NCI-H1694 treated with DMSO at 0.1 percent for 48 hours (cell line): ENCODE results near the gene CLEC11A.
"Not testable (repeated sequence)": the region's sequence is repeated elsewhere in the genome, so short reads cannot be mapped to it uniquely, and the experiment has no call there.

ENCODE experiments used
- DNase-seq: peaks from one replicate; lab custom pipeline; 2025; lab: John Stamatoyannopoulos, UW

CLEC11A gene

DNA sequence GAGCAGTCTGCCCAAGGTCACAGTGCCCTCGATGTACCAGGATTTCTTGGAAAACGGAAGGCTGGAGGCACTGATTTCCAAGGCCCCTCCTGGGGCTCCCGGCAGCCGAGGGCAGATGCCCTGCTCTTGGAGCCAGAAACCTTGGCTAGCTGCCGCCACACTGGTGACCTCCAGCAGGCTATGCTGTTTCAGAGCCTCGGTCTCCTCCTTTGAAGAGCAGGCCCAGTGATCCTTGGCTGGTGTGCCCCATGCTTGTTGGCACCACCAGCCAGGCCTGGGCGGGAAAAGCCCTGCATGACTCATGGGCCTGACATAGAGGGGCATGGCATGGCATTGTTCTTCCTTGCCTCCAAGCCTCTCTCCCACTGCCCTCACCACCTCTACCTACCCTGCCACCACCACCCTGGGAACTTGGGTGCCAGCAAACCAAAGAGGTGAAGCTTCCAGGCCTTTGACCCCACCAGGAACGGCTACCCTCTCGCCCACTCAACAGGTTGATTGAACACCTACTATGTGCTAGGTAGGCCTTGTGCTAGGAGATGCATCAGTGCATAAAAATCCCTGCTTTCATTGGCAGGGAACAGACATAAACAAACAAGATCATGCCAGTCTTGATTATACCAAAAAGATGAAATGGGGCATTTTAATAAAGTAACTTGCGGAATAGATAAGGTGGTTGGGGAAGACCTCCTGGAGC is 1.6 kb upstream of the CLEC11A start:
- DNase-seq, result no peak

DNA sequence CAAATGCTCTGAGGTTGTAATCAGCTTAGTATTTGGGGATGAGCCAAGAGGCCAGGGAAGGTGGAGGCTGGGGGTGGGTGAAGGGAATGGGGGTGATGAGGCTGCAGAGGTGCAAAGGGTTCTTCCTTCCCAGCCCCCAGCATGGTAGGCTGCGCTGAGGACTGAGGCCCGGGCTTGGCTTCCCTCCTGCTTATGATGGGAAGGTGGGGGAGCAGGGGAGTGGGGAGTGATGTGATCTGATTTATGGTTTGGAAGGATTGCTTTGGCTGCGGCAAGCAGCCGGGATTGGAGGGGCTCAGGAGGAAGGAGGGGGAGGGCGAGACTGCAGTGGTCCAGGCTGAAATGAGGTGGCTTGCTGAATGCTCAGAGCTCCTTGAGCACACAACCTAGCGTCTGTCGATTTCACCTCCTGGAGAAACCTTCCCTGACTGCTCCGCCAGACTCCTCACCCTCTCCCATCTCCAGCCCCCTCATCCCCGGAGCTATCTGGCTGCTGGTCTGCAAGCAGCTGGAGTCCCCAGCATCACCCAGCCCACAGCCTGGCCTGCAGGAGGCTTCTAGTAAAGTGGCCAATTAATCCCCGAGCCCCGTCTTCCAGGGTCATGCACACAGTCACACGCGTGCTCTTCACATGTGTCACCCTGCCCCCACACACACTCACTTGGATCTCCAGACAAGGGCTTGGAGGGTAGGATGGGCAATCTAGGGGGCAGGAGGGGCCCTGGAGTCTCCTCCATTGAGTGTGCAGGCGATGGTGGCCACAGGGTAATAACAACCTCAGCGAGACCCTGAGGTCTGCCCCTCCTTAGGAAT is 757 bp upstream of the CLEC11A start:
- no peak for DNase-seq

DNA sequence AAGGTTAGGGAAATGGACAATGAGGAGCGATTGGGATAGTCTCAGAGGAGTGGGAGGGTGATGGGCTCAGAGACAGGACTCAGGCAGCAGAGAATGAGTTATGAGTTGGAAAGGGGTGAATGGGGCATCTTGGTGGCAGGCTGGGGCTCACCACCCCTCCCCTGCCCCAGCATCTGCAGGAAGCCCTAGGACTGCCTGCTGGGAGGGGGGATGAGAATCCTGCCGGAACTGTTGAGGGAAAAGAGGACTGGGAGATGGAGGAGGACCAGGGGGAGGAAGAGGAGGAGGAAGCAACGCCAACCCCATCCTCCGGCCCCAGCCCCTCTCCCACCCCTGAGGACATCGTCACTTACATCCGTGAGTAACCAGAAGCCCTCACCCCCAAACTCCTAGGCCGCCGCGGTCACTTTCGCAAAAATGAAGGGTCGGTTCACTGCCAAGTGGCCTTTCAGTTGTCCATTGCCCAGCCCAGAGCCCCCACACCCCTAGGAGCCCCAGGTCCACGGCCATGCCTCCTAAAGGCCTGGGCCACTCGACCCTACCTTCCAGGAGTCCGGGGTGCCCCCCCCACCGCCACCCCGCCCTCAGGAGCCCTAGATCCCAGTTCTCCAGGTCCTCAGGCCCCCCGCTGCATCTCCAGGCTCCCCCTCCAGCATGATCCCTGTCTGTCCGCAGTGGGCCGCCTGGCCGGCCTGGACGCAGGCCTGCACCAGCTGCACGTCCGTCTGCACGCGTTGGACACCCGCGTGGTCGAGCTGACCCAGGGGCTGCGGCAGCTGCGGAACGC is 764 bp downstream of the CLEC11A start:
- DNase-seq, result no peak

DNA sequence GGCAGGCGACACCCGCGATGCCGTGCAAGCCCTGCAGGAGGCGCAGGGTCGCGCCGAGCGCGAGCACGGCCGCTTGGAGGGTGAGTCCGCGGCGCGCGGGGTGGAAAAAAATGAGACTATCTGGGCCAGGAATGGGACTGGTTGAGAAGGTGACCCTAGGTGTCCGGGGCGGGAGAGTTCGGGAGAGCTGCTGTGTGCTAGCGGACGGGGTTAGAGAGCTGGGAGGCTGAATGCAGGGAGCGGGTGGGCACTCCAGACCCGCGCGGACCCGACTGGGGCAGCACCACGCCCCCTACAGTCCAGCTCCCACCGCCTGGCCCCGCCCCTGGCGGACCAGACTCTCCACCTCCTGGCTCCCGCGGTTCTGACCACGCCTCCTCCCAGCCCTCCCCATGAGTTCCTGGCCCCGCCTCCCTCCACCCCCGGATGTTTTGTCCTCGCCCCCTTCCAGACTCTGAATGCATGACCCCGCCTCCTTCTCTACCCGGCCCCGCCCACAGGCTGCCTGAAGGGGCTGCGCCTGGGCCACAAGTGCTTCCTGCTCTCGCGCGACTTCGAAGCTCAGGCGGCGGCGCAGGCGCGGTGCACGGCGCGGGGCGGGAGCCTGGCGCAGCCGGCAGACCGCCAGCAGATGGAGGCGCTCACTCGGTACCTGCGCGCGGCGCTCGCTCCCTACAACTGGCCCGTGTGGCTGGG is 1.5 kb downstream of the CLEC11A start:
- peak; percentile 92 for DNase-seq

DNA sequence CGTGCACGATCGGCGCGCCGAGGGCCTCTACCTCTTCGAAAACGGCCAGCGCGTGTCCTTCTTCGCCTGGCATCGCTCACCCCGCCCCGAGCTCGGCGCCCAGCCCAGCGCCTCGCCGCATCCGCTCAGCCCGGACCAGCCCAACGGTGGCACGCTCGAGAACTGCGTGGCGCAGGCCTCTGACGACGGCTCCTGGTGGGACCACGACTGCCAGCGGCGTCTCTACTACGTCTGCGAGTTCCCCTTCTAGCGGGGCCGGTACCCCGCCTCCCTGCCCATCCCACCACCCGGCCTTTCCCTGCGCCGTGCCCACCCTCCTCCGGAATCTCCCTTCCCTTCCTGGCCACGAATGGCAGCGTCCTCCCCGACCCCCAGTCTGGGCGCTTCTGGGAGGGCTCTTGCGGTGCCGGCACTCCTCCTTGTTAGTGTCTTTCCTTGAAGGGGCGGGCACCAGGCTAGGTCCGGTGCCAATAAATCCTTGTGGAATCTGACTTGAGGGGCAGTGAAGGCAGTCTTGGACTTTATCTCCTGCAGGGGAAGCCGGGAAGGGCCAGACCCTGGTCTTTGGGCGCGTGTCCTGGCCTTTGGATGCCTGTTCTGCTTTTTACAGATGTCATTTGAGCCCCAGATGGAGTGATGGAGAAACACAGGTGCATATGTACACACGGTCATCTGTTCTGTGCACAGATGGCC is 2.2 kb downstream of the CLEC11A start:
- no peak for DNase-seq

DNA sequence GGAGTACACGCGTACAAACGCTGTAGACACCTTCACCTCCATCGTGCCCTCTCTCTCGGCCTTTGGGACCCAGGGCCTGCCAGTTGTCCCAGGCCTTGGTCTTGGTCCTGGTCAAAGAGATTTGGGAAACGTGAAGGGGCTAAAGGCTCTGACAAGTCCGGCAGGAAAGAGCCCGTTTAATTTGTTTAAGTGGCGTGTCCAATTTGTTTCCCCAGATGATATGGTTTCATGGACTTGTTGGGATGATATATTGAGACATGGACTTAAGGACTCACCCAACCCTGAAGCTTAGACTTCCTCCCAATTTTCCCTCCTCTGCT is 2.7 kb downstream of the CLEC11A start:
- no peak for DNase-seq

DNA sequence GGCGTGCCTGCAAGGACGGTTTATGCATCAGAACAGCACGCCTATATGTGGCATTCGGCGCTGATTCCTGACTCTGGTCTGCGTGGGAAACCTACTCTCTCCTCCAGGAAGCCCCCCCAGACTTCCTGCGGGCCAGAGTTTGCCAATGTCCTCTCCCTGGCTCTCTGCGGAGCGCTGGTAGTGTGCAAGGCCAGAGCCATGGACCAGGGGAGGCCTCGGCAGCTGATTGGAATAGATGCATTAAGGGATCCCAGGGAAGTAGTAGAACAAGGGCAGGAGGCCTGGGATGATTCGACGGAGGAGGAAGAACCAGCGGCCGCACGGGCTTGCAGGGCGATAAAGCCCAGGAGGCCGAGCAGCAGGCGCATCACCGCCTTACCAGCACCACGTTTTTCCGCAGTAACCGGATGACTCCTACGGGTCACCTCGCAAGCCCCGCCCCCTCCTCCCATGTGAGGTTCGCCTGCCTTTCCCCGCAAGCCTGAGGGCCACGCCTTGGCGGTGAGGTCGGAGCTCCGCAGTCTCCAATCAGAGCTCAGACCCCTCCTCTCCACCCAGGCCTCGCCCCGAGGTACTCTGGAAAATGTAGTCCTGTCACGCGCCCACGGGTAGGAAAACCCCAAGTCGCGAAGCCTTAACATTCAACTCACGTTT is 5.0 kb downstream of the CLEC11A start:
- no peak for DNase-seq

DNA sequence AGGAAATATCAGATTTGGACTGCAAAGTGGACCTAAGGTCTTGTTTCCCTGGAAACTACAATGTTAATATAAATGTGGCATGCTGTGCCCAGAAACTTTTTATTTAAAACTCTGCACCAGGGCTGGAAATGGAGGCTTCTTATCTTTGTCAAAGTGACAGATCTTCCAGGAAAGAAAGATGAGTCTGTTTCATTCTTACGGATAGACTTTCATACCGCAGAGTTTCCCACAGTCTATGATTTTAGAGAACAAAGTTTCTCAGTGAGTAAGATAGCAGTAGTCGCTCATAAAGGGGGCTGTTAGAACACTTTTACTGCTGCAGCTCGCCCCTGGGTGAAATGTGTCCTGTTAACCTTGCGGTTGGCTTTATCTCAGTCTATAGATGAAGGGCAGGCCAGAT is 6.7 kb downstream of the CLEC11A start:
- DNase-seq, result no peak

DNA sequence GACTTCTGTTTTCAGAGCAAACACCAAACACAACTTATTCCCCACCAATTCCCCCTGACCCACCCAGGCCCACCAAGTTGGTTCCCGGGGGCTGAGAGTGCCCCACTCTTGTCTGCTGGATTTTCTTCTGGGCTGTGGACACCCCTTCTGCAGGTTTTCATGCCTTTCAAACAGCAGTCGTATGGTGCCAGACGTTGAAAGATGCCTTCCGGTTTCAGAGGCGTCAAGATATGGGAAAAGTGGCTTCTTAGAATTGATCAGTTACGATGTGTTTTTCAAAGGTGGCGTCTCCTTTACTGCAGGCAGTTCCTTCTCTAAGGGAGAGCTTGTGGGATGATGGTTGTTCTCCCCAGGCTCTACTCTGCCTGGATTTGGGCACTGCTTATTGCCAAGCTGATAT is 12.7 kb downstream of the CLEC11A start:
- no peak for DNase-seq

DNA sequence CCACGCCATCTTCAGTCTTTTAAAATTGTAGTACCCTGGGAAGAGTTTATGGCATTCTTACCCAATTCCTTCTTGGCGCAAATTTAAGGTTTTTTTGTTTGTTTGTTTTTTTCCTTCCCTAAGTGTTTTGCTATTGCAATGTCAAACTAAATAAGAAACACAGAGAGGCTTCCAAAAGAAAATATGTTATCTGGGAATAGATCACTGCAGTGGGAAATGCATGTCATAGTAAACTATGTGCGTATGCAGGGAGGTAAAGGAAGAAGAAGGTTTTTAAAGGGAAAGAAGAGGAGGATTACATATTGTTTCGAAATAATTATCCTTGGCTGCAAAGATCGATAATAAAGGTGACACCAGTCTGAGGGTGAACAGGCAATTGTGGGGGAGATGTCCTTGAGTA is 13.2 kb downstream of the CLEC11A start:
- no peak for DNase-seq

DNA sequence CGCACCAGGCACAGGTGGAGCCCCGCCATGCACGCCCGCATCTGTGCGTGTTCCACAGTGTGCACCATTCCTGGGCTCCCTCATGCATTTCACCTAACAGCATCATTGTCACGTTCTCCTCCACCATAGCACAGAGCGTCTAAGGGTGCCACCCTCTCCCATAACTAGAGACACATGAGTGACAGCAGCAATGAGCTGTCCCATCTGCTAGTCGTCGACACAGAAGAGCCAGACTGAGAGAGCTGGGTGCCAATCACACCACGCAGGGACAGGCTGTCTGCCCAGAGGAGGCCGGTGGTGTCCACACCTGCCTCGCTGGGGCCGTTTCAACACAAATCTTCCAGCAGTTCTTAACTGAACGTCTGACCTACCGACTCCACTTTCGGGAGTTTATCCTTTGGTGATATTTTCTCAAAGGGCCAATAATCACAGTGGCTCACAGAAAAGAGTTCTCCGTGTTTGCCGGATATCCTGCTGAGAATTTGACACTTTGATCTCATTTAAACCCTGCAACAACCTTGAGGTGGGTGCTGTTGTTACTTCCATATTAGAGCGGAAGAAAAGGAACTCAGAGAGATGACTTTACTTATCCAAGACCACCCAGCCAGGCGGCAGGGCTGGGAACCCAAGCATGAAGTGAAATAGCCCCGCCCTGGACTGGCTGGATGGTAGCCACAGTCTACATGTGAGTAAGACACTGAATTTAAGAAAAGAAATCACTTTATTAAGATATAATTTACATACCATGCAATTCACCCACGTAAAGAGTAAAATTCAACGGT is 16.2 kb downstream of the CLEC11A start:
- DNase-seq, result no peak

DNA sequence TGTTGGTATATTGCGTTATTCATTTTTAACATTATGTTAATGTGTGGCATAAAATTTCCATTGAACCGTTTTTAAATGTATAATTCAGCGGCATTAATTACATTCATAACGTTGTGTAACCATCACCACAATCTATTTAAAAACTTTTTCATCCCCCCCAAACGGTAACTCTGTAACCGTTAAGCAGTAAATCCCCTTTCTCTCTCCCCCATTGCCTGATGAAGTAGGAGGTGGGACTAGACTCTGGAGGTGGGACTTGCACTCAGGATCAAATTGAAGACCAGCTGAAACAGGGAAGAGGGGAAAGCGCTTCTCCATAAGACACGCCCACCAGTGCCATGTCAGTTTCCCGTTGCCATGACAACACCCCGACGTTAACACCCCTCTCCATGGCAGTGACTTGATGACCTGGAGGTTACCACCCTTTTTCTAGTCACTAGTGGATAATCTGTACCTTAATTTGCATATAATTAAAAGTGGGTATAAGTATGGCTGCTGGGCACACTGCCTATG is 16.8 kb downstream of the CLEC11A start:
- DNase-seq, result no peak

DNA sequence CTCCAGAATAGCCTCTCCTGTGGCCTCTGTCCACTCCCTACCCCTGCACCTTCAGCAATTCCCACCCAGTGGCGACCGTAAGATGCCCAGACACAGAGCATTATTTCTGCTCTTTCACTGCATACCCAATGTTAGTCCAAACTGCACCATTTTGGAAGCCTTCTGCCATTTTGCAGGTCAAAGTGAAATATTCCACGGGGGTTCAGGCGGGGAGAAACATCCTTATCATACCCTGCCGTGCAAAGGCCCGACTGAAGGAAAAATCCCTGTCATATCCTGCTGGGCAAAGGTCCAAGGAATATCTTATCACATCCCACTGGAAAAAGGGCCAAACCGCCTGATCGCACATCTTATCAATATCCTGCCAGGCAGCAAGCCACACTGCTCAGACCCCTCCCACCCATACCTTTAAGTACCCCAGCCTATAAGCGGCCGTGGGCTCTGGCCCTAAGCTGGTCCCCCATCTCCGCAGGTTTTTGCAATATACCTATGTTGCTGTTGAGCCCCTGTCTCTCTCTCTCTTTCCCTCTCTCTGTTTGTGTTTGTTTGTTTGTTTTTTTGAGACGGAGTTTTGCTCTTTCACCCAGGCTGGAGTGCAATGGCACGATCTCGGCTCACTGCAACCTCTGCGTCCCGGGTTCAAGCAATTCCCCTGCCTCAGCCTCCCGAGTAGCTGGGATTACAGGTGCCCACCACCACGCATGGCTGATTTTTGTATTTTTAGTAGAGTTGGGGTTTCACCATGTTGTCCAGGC is 18.2 kb downstream of the CLEC11A start:
- no peak for DNase-seq

DNA sequence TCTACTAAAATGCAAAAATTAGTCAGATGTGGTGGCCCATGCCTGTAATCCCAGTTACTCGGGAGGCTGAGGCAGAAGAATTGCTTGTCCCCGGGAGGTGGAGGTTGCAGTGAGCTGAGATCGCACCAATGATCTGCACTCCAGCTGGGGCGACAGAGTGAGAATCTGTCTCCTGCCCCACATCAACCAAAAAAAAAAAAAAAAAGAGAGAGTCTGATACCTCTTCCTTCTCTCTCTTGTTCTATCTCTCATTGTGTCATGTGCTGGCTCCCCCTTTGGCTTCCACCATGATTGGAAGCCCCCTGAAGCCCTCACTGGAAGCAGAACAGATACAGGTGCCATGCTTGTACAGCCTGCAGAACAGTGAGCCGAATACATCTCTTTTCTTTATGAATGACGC is 20.4 kb downstream of the CLEC11A start:
- no peak for DNase-seq

DNA sequence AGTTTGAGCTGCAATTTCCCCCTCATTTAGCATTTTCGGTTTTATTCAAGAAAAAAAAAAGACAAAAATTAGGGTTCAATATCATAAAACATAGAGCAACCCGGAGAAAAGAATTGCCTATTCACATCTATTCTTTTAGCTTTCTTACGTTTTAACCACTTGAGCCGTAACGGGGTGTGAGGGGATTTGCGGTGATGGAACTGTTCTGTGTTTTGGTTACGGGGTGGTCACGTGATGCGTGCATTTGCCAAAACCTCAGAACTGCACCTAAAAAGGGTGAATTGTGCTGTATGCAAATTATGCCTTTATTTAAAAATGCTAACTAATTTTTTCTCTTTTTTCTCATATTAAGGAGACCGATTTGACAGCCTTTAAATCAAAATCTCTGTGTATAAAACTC is 22.1 kb downstream of the CLEC11A start:
- no peak for DNase-seq

DNA sequence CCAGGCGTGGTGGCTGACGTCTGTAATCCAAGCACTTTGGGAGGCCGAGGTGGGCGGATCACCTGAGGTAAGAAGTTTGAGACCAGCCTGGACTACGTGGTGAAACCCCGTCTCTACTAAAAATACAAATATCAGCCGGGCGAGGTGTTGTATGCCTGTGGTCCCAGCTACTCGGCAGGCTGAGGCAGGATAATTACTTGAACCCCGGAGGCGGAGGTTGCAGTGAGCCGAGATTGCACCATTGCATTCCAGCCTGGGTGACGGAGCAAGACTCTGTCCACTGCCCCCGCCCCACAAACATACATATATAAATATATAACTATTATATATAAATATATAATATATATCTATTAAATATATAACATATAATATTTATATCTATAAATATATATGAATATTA is 24.0 kb downstream of the CLEC11A start:
- not testable (repeated sequence) for DNase-seq

DNA sequence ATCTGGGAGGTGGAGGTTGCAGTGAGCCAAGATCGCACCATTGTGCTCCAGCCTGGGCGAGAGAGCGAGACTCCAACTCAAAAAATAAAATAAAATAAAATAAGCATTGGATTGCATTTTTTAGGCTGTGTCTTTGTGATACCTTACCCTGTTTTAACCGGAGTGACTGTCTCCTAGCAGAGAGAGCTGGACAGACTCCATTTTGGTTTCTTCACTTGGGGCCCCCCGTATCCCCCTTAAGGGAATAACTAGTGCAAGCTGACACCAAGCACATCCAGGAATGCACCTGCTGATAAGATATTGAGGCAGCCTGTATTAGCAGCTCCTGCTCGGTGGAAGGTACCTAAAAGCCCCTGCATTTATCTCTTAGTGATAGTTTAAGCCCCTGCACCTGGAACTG is 26.3 kb downstream of the CLEC11A start:
- no peak for DNase-seq

DNA sequence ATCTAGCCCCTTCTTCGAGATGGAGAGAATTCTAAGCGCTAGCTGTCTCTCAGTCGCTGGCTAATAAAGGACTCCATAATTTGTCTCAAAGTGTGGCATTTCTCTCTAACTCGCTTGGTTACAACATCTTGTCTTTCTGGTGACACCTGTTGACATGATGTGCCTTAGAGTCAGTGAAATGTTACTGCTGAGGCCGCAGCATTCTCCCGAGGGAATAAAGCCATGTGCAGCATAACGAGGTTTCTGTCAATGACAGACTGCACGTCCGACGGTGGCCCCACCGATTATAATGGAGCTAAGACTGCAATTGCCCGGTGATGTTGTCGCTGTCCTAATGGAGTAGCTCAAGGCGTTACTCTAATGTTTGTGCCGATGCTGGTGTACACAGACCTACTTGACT is 26.8 kb downstream of the CLEC11A start:
- DNase-seq, result no peak

DNA sequence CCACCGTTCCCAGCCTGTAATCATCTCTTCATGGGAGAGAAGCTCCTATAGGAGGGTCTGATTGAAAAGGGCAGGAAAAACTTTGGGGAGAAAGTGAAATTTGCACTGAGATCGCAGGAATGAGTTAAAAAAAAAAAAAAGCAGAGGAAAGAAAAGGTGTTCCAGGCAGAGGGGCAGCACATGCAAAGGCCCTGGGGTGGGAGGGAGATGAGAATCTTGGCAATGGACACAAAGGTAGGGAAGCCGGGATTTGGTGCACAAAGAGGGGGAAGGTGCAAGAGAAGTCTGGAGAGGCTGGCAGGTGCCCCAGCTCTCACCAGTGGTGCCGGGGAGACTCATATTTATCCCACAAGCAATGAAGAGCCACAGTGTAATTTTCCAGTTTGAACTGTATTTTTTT is 30.7 kb downstream of the CLEC11A start:
- no peak for DNase-seq

DNA sequence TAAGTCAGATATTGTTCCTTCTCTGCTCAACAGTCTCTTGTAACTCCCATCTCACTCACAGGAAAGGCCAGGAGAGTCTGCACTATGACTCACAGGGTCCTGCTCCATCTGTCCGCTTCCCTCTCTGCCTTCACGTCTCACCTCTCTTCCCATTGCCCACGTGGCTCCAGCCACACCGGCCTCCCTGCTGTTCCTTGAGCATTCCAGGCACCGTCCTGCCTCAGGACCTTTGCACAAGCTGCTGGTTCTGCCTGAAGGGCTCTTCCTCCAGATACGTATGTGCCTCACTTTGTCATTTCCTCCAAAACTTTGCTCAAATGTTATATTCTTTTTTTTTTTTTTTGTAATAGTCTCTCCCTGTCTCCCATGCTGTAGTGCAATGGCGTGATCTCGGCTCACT is 33.1 kb downstream of the CLEC11A start:
- DNase-seq, result not testable (repeated sequence)
